ENCODE results near the gene ZNF787. TPM values are rescaled to one million over a fixed set of nuclear protein-coding genes. Genes with fewer than 3 reads are reported as not detected.

The ZNF787 gene
- total RNA-seq, 2 experiments from 2014 or later = 34.3 to 35.4 TPM

DNA sequence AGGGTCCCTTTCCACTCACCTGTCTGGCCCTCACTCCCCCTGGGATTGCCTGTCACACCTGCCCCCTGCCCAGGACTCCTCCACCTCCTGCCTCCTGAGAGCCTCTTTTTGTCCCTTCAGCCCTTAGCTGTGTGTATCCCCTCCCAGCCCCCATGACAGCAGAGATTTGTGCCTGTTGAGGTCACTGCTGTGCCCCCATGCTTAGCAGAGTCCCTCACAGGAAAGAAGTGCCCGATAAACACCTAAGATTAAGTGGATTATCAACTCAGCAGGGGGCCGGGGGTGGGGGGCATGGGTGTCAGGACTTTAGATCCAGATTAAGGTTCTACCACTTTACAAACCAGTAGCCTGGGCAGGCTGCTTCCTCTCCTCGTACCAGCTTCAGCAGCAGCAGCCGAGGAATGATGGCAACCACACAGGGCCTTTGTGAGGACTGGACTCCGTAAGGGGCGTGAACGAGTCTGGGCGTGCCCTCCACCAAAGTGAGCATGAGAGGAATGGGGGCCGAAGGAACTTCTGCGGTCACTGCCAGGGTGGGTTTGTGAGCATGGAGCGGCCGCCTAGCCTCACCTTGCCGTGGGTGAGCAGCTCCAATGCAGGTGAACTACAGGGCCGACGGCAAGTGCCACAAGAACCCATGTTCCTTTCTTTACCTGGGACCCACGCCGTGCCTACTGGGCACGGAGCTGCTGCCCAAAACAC lies 36.1 kb downstream of the ZNF787 start:
- CTCF ChIA-PET = no interaction called here
- POLR2A ChIA-PET = no interaction called here
- DNase-seq = no peak
- peaks cover 10% of the 10 kb centered on the region for H3K4me1 Mint-ChIP-seq
- H3K4me3 Mint-ChIP-seq = no peak overlapping the region
- H3K9me3 Mint-ChIP-seq = no peaks in the 10 kb centered on the region
- peaks cover 5% of the 10 kb centered on the region for H3K27me3 Mint-ChIP-seq
- peaks cover 7% of the 10 kb centered on the region for H3K36me3 Mint-ChIP-seq (ENCODE audit: low read depth)
- no peak overlapping the region for H3K27ac Mint-ChIP-seq

DNA sequence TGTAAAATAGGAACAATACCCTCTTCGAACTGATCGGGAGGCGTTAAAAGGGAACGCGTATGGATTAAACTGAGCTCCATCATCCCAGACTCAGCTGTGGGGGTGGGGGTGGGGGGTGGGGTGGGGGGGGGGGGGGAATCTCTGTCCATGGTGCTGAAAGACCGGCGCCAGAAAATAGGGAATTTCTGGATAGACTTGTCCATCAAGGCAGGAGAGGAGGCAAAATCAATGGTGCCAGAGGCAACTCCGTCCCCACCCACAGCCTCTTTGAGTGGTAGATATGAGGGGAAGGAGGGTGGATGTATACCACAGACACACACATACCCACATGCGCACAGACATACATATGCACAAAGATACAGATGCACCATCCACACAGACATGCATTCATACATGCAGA lies 37.4 kb downstream of the ZNF787 start:
- Mint-ChIP-seq H3K27me3 (peaks cover 5% of the 10 kb centered on the region), H3K36me3 (ENCODE audit: low read depth) (peaks cover 2% of the 10 kb centered on the region), H3K4me3 (no peak overlapping the region), H3K27ac (no peak overlapping the region), H3K9me3 (no peaks in the 10 kb centered on the region), H3K4me1 (peaks cover 10% of the 10 kb centered on the region)
- ChIA-PET CTCF (no interaction called here), POLR2A (no interaction called here)
- DNase-seq = no peak

DNA sequence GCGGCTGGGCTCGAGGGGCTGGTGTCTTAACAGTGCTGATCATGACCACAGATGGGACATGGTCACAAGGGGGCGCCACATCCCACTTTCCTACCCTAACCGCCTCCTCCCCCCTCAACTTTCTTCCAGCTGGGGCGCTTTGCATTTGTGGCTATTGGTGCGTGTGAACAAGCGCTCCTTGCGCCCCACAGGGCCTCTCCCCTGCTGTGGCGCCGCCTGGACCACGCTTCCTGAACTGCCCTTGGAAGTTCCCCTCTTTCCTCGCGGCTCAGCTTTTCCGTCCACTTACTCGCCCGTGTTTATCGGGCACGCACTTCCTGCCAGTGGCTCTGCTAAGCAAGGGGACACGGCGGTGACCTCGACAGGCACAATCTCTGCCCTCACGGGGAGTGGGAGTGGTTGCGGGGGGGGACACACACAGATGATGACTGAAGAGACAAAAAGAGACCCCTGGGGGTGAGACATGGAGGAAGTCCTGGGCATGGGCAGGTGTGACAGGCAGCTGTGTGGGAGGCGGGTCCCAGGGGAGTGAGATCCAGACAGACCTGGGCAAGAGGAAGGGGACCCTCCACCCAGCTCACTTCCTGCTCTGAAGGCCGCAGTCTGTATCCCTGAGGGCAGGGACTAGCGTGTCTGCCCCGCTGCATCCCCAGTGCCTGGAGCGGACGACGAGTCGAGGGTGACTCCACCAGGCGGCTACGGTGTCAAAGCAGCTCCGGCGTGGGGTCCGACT lies 40.3 kb downstream of the ZNF787 start:
- no peaks in the 10 kb centered on the region for H3K9me3 Mint-ChIP-seq
- peak overlapping the region; percentile 25 for H3K27ac Mint-ChIP-seq
- peaks cover 10% of the 10 kb centered on the region for H3K4me1 Mint-ChIP-seq
- CTCF ChIA-PET = interaction anchor here (0.7 to 1.6 kb wide), 8 partner anchors 9 to 252 kb away, joined by 3 to 5 read pairs (median 3); partner anchors contain the start of gene ZSCAN5A
- peaks cover 5% of the 10 kb centered on the region for H3K27me3 Mint-ChIP-seq
- no peaks in the 10 kb centered on the region for H3K36me3 Mint-ChIP-seq (ENCODE audit: low read depth)
- H3K4me3 Mint-ChIP-seq = peak overlapping the region; percentile 52
- POLR2A ChIA-PET = no interaction called here
- peak; percentile 77 for DNase-seq

DNA sequence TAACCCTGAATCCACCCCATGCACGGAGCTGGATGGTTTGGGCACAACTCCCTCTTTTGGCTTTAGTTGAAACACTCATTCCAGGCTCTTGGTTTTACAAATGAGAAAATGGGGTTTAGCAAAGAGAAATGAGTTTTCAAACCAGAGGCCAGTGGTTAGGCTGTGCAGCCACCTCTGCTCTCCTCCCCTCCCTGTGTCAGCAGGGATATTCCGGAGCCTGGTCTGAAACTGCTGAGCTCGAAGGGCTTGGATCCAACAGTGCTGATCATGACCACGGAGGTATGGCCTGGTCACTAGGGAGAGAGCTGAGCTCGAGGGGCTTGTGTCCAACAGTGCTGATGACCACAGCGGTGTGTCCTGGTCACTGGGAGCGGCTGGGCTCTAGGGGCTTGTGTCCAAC lies 41.5 kb downstream of the ZNF787 start:
- H3K4me3 Mint-ChIP-seq = no peak overlapping the region
- no peaks in the 10 kb centered on the region for H3K36me3 Mint-ChIP-seq (ENCODE audit: low read depth)
- ChIA-PET POLR2A (no interaction called here), CTCF (interaction anchor here (0.6 to 1.3 kb wide), 3 partner anchors 12 to 198 kb away, joined by 3 to 4 read pairs (median 3); no protein-coding TSS in a partner anchor)
- no peak overlapping the region for H3K27ac Mint-ChIP-seq
- H3K9me3 Mint-ChIP-seq = no peaks in the 10 kb centered on the region
- DNase-seq = no peak
- H3K27me3 Mint-ChIP-seq = peaks cover 5% of the 10 kb centered on the region
- H3K4me1 Mint-ChIP-seq = peaks cover 10% of the 10 kb centered on the region

DNA sequence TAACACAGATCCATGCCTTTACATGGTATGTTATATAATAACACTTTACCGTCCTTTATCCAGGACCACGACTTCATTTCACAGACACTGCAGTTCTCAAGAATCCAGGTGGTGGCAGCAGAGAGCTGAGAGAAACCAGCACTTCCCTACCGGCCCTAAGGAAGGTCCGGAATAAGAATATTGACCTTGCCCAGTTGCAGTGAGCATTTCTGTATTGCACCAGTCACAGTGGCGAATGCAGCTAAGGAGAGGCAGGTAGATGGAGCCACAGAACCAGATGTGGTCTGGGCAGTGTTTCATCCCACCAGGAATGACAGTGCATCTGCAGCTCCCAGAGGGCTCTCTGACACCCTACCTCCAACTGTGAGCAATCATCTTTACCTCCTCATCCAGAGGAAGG lies 44.6 kb downstream of the ZNF787 start:
- H3K9me3 Mint-ChIP-seq = no peaks in the 10 kb centered on the region
- H3K27ac Mint-ChIP-seq = no peak overlapping the region
- H3K27me3 Mint-ChIP-seq = peaks cover 4% of the 10 kb centered on the region
- POLR2A ChIA-PET = no interaction called here
- no peak overlapping the region for H3K4me3 Mint-ChIP-seq
- peak; percentile 41 for DNase-seq
- peaks cover 9% of the 10 kb centered on the region for H3K4me1 Mint-ChIP-seq
- CTCF ChIA-PET = interaction anchor here (1.4 to 2.9 kb wide), 2 partner anchors 10 to 95 kb away, joined by 3 to 12 read pairs; no protein-coding TSS in a partner anchor
- H3K36me3 Mint-ChIP-seq (ENCODE audit: low read depth) = no peaks in the 10 kb centered on the region

DNA sequence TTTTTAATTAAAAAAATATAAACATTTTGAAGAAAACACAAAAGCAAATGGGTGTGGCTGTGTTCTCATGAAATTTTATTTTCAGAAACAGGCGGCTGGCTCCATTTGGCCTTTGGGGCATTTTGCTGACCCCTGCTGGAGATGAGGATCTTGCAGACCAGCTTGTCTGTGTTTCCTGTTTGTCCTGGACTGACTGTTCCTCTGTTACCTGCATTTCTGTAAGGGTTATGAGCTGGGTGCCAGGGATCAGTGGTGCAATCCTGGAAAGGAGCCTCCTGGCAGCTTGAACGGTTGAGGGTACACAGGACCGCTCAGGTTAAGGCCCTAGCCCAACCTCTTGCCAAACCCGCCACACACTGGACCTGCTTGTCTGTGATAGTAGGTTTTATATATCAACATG lies 49.9 kb downstream of the ZNF787 start:
- H3K36me3 Mint-ChIP-seq (ENCODE audit: low read depth) = no peaks in the 10 kb centered on the region
- ChIA-PET POLR2A (no interaction called here), CTCF (interaction anchor here (0.6 to 1.0 kb wide), 2 partner anchors 34 to 262 kb away, joined by 3 read pairs; no protein-coding TSS in a partner anchor)
- H3K27ac Mint-ChIP-seq = no peak overlapping the region
- H3K4me3 Mint-ChIP-seq = no peak overlapping the region
- peaks cover 10% of the 10 kb centered on the region for H3K4me1 Mint-ChIP-seq
- no peaks in the 10 kb centered on the region for H3K27me3 Mint-ChIP-seq
- no peak for DNase-seq
- no peaks in the 10 kb centered on the region for H3K9me3 Mint-ChIP-seq

DNA sequence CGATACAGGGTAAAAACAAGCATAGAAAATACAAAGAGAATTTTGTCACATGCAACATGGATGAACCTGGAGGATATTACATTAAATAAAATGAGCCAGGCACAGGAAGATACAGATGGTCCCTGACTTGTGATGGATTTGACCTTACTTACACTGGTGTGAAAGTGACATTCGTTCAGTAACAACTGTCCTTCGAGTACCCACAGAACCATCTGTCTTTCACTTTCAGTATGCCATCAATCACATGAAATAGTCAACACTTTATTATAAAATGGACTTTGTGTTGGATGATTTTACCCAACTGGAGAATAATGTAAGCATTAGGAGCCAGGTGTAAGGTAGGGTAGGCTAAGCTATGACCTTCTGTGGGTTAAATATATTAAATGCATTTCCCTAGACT lies 51.5 kb downstream of the ZNF787 start:
- ChIA-PET CTCF (interaction anchor here (1.3 kb wide), 1 partner anchor 183 kb away, joined by 4 read pairs; no protein-coding TSS in a partner anchor), POLR2A (no interaction called here)
- no peak overlapping the region for H3K4me3 Mint-ChIP-seq
- no peaks in the 10 kb centered on the region for H3K9me3 Mint-ChIP-seq
- peaks cover 3% of the 10 kb centered on the region for H3K27me3 Mint-ChIP-seq
- peaks cover 13% of the 10 kb centered on the region for H3K4me1 Mint-ChIP-seq
- H3K36me3 Mint-ChIP-seq (ENCODE audit: low read depth) = no peaks in the 10 kb centered on the region
- no peak overlapping the region for H3K27ac Mint-ChIP-seq
- DNase-seq = no peak

DNA sequence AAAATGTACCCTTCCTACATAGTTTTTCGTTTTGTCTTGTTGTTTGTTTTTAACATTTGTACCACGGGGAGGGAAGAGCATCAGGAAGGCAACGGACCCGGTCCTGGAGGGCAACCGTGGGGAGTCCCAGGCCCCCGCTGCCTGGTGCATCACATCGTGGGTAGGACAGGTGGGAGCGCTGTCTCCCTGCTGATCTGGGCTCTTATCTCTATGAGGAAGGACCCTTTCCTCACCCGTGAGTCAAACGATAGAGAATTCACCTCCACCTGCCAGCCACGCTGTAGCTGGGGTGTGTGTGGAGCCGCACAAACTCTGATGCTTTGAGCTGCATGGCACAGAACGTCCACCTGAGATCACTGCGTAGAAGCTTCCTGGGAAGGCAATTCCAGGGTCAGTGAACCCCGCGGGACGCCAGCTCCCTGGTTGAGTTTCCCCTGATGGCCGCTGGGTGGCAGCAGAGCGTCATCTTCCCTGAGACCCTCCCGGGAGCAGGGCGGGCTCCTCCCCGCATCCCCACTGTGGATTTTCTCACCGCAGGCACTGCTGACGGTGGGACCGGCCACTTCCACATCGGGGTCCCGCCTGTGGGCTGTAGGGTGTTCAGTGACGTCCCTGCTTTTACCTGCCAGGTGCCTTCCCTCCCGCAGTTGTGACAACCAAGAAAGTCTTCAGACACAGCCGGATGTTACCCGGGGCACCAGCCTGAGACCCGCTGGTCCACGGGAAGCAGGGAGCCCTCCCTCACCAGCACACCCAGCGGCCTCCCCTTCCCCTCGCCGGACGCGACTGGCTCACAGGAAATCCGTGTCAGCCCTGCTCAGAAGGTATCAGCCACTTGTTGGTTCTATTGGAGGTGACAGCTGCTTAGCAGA lies 54.7 kb downstream of the ZNF787 start:
- H3K9me3 Mint-ChIP-seq = no peaks in the 10 kb centered on the region
- H3K27me3 Mint-ChIP-seq = peaks cover 6% of the 10 kb centered on the region
- peak; percentile 53 for DNase-seq
- ChIA-PET CTCF (interaction anchor here (0.6 to 2.0 kb wide), 13 partner anchors 8 to 652 kb away, joined by 3 to 12 read pairs (median 3); no protein-coding TSS in a partner anchor), POLR2A (interaction anchor here (0.6 kb wide), 1 partner anchor 80 kb away, joined by 5 read pairs; no protein-coding TSS in a partner anchor)
- peak overlapping the region; percentile 54 for H3K4me3 Mint-ChIP-seq
- no peaks in the 10 kb centered on the region for H3K36me3 Mint-ChIP-seq (ENCODE audit: low read depth)
- H3K4me1 Mint-ChIP-seq = peaks cover 13% of the 10 kb centered on the region
- no peak overlapping the region for H3K27ac Mint-ChIP-seq

DNA sequence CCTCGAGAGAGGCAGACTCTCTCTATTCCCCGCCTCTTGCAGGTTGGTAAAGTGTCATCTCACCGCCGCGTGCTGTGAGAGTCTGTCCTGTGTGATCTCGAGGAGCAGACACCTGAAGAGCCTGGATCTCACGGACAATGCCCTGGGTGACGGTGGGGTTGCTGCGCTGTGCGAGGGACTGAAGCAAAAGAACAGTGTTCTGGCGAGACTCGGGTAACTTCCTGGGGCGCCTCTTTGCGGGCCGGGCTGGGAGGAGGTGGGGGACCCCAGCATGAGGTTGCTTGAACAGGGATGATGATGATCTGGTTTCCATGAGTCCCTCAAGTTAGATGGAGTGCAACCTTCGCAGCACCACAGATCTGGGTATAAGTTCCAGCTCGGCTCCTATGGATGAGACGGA lies 67.5 kb downstream of the ZNF787 start:
- Mint-ChIP-seq H3K4me3 (no peak overlapping the region), H3K36me3 (ENCODE audit: low read depth) (no peaks in the 10 kb centered on the region), H3K27me3 (no peaks in the 10 kb centered on the region), H3K27ac (no peak overlapping the region), H3K4me1 (no peaks in the 10 kb centered on the region), H3K9me3 (peaks cover 13% of the 10 kb centered on the region)
- ChIA-PET POLR2A (no interaction called here), CTCF (no interaction called here)
- no peak for DNase-seq

Other genes with a start within 250 kb of the ZNF787 start
- not detected for gene NLRP13, start 189.0 kb downstream of the ZNF787 start, total RNA-seq
- not detected for gene NLRP8, start 173.5 kb downstream of the ZNF787 start, total RNA-seq
- gene NLRP5, start 134.5 kb downstream of the ZNF787 start, total RNA-seq = not detected
- 10 to 100 TPM; 26.5 to 34.6 TPM for gene ZNF444, start 20.0 kb upstream of the ZNF787 start, total RNA-seq
- gene GALP, start 54.7 kb upstream of the ZNF787 start, total RNA-seq = not detected
- not detected for gene ZSCAN5B, start 76.5 kb upstream of the ZNF787 start, total RNA-seq
- not detected for gene ZSCAN5C, start 81.0 kb upstream of the ZNF787 start, total RNA-seq
- gene EDDM13, start 151.5 kb upstream of the ZNF787 start, total RNA-seq = 1 to 10 TPM; 1.1 to 2.2 TPM
- 1 to 10 TPM; 9.3 to 9.4 TPM for gene ZSCAN5A, start 193.5 kb upstream of the ZNF787 start, total RNA-seq